ENCODE measurements around the gene CLP1.
"Not testable (repeated sequence)": the region's sequence is repeated elsewhere in the genome, so short reads cannot be mapped to it uniquely, and the experiment has no call there.

CLP1 gene

DNA sequence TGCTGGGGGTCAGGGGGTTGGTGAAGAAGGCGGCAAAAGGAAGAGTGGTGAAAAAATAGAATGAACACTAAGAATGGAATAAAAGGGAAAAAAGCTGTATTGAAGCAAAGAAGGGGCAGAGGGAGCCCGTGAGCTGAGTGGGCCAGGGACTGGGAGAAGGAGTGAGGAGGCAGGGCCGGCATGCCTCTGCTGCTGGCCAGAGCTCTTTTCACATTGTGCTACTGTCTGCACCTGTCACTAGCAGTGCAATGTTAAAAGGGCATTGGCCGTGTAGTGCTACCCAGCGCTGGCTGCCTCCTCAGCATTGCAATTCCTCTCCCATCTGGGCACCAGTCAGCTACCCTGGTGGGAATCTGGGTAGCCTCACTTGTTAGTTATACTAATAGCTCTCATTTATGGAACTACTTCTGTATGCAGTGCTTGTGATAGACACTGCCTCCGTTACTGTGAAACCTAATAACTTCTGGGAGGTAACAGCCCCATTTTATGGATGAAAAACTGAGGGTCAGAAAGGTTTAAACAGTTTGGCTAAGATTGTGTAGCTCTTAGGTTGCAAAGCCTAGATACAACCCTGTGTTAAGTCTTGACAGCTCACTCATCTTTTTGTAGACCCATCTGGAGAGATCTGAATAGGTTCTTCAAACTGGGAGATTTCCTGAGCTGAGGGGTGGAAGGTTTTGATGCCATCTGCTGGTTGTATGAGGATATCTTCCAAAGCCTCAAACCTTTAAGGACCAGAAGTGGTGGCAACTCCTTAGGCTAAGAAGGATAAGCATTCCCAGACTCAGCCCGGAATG lies 16.4 kb upstream of the CLP1 start:
- peak; percentile 70 for DNase-seq (ENCODE audit: low spot score)

DNA sequence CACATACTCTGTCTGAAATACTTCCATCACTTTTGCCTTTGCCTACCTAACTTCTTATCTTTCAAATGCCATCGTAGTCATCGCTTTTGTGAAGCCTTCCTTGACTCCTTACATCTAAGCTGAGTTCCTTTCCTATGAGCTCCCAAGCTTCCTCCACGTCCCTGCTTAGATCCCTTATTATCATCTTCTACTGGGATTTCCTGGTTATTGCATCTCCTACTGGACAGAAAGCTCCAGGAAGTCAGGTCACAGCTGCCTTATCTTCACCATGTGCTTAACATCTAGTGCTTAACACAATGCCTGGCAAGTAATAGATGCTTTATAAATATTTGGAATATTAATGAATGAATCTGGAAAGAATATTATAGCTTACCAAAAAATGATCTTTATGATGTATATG lies 13.8 kb upstream of the CLP1 start:
- no peak for DNase-seq (ENCODE audit: low spot score)

DNA sequence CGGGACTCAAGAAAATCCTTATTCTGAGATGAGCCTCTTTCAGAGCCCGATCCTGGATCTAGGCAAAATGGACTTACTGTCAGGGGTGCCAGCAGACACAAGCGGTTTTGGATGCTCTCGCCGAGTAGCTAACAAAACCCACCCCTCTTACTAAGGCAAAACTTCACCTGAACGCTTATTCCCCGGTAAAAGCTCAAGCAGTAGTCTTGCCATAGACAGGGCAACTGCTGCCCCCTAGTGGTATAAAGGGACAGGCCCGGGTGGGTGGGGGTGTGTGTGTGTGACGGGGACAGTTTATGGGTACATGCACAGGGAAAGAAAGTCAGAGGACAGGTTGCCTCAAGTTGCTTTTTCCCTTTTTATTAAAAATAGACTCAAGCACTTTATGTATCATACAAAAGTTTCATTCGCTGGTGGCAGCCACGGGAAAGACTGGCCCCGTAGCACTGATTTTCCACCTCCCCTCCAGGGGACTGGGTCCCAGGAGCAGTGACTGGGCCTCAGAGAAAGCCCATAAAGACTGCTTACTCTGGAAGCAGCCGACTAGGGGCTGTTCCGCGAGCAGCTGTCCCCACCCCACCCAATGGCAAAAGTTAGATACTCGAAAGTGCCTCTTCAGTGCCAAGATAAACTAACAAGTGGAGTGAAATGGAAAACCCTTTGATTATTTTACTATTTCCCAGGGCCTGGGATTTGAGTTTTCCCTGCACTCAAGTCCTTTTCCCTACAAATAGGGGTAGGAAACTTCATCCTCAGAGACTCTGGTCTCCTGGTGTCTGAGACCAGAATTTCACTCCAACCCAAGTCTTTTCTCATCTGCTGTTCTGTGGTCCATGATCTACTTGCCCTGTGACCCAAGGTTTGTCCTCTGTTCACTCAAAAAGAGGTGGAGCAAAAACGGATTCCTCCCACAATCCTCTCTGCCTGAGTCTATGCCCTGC lies 12.5 kb upstream of the CLP1 start:
- peak; percentile 73 for DNase-seq (ENCODE audit: low spot score)

DNA sequence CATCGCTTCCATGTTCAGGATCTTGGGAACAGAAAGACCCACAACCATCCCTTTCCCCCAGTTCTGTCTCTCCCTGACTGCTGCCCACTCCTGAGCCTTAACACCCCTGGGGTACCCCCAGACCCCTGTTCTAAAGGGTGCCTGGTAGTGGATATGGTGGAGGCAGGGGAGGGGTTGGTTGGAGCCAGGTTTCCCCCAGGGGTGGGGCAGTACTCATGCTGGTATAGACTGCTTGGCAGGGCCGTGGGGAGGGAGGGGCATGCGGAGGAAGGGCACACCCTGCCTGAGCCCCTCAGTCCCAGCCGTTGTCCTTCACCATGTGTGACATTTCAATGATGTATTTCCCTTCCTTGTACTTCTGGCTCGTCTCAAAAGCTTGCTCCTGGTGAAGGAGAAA lies 11.9 kb upstream of the CLP1 start:
- no peak for DNase-seq (ENCODE audit: low spot score)

DNA sequence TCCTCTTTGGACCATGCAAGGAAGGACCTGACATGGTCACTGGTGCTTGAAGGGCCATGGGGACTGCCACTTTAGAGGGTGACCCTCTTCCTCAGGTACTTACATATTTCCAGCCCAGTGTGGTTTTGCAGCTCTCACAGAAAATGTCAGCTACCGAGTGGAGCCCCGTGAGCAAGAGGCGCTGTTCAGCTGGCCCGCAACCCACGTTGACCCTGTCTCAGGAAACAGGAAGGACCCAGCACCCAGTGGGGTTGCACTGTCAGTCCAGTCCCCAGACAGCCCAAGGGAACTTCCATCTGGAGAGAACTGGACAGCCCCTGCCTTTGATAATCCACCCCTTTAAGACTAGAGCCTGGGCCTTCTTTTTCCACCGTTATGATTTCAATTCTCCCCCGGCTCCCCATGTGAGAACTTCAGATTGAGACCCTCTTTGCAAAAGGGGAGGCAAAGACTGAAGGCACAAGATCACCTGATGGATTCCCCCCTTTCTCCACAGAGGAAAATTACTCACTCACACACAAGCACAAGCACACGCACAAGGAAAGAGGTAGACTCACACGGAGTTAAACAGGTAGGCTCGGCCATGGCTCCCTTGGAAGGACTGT lies 11.3 kb upstream of the CLP1 start:
- DNase-seq (ENCODE audit: low spot score) = no peak

DNA sequence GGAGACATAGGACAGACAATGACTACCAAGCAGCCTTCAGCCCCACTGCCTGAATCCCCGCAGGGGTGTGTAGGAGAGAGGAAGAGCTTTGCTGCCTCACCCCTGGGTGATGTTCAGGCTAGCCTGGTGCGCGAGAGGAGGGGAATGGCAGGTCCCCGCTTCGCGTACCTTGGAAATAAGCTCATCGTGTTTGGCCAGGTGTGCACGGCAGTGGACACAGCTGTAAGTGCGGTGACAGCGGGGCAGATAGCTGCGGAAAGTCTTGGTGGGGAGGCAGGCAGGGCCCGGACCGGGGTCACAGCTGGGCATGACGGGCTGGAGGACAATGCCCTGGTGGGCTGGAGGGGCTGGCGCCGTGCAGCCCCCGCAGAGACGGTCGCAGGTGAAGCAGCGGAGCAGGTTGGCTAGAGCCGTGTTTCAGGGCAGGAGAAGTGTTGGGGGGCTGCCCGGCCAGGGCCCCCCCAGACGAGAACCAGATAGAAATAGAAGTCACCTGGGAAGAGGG lies 10.7 kb upstream of the CLP1 start:
- no peak for DNase-seq (ENCODE audit: low spot score)

DNA sequence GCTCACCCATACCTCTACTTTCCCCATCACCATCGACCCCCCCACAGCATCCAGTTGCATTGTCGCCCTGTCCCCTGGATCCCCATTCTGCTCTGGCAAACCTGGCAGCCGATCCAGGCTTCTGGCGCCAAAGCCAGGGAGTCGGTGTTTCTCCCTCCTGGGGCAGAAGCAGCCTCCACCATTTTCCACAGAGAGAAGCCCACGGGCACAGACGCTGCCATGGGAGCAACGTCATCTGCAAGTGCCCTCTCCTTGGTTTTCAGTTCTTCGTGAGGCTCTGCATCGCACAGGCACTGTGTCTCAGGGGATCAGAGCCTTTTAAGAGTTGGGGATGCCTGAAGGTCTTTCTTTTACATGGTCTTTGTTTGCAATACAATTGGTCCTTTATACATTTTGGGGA lies 10.2 kb upstream of the CLP1 start:
- DNase-seq (ENCODE audit: low spot score) = no peak

DNA sequence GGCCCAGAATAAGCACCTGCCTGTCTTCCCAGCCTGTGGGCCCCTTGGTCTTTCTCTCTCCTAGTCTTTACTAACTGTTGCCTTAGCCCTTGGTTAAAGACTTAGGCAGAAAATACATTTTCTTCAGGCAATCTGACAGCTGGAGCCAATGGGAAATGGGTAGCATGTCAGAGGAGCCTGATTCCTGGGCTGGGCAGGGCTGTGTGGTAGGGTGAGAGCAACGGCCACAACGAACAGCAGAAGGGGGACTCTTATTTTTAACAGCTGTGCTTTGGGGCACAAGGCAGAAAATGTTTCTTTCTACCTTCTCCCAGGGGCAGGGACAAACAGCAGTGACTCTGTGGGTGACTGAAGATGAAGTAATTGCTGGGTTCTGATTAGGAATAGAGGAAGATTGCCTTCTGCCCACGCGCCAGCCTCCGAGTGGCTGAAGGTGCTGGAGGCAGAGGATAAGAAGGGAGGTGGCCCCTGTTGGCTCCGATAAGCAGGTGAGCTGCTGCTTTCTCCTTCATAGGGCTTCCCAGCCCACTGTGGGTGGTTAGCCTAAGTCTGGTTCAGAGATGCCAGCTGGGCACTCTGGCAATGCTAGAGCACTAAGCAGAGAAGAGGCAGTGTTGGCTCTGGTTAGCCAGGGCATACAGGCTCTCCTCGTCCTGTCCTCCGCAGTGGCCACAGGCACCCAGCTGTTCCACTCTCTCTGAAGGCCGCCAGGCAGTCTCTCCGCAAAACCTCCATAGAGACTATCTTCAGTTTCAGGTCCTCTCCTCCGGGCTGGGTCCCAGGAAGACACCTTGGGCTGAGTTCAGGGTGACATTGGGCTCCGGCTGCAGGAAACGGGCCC lies 9.4 kb upstream of the CLP1 start:
- no peak for DNase-seq (ENCODE audit: low spot score)

DNA sequence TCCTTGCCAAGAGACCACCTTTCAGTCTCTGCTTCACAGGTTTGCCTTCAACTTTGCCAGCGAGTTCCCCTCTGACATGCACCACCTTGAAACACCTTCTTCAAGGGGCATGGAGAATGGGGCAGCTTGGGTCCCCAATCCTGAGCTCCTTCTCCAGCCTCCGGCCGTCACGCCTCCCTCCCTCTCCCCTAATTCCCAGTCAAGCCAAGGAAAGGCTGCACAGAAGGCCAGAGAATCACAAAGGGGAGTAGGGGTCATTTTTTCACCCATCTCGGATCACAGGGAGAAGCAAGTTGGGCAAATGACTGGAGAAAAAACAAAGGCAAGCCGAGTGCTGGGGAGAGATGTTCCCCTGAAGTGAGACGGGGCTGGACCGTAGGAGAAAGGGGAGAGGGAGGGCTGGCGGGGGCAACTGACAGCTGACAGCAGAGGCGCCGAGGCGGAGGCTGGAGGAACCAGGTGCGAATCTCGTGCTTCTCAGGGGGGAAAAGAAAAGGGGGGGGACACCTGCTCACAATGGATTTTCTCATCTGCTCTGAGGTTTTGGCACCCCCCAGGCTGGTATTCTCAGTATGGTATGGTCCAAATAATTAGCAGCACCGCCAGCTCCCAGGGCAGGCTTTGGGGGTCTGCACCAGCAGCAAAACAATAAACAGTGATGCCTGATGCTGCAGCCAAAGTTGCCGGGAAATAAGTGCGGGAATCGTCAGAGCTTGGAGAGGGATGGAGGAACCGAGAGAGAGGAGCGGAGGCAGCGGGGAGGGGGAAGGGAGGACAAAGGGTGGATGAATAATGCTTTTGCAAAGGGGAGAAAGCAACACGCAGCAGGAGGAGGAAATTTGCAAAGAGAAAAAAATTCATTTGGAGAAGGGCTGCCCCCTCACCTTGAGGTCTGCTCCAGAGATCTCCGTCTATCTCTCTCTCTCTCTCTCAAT lies 8.5 kb upstream of the CLP1 start:
- DNase-seq (ENCODE audit: low spot score) = no peak

DNA sequence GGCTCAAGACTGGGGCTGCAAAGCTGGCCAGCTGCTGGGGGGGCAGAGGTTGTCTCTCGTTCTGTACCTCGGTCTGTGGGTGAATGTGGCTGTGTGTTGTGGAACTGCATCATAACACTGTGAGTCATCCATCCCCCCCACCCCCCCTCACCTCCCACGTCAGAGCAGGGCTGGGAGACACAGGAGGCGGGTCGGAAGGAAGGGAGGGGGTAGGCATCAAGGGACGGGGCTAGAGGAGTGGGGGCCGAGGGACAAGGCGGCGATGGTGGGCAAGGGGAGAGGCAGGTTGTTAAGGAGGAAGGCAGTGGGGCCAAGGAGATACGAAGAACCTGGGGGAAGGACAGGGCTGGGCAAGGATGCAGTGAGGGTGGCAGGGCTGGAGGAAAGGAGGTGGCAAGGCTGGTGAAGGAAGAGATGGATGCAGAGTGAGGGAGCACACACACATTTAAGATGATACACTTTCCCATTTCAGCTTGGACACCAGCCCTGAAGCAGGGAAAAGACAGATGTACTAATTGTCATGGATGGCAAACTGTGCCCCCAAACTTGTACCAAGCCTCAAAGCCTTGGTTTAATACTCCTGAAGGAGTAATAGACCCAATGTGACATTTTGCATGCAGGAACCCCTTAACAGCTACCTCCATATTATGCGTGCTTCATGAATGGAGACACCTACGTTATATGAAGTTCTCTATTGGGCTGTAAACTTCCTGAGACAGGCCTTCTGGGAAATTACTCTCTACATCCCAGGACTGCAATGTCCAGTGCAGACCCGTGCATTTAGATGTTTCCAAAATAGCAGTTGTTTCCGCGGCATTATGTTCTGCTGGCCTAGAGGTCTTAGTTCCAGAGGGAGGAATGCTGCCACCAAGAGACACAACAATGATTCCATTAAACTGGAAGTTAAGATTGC lies 7.5 kb upstream of the CLP1 start, which contains the start of gene YPEL4:
Gene YPEL4 (minus strand): TSS at position 87 of the 913 bp plus-strand sequence. CDS start 2,805 bp downstream, outside the sequence.
- peak; percentile 77 for DNase-seq (ENCODE audit: low spot score)

DNA sequence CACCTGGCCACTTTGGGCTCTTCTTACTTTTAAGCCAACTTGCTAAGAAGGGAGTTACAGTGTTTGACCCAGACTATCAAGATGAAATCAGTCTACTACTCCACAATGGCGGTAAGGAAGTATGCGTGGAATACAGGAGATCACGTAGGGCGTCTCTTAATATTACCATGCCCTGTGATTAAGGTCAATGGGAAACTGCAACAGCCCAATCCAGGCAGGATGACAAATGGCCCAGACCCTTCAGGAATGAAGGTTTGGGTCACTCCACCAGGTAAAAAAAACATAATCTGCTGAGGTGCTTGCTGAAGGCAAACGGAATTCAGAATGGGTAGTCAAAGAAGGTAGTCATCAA lies 6.8 kb upstream of the CLP1 start:
- DNase-seq (ENCODE audit: low spot score) = no peak

DNA sequence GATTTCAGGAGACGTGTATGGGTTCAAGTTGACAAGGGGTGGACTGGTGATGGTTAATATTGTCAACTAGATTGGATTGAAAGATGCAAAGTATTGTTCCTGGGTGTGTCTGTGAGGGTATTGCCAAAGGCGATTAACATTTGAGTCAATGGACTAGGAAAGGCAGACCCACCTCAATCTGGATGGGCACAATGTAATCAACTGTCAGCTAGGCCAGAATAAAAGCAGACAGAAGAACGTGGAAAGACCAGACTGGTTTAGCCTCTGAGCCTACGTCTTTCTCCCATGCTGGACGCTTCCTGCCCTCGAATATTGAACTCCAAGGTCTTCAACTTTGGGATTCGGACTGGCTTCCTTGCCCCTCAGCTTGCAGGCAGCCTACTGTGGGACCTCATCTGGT lies 6.2 kb upstream of the CLP1 start:
- no peak for DNase-seq (ENCODE audit: low spot score)

DNA sequence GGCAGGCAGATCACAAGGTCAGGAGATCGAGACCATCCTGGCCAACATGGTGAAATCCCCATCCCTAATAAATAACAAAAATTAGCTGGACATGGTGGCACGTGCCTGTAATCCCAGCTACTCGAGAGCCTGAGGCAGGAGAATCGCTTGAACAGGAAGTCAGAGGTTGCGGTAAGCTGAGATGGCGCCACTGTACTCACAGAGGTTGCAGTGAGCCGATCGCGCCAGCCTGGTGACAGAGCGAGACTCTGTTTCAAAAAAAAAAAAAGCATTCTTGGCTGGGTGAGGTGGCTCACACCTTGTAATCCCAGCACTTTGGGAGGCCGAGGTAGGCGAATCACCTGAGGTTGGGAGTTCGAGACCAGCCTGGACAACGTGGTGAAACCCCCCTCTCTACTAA lies 5.3 kb upstream of the CLP1 start:
- not testable (repeated sequence) for DNase-seq (ENCODE audit: low spot score)

DNA sequence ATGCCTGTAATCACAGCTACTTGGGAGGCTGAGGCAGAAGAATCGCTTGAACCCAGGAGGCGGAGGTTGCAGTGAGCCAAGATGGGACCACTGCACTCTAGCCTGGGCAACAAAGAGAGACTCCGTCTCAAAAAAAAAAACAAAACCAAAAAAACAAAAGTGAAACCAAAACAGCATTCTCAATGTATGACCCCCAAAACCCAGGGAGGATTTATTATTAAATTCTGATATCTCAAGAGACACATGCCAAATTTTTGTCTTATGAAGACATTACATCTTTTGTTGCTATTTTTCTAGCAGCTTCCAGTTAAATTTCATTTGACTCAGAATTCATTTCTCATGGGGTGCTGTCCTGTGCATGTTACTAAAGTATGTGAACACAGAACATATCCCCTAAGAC lies 4.9 kb upstream of the CLP1 start:
- no peak for DNase-seq (ENCODE audit: low spot score)

DNA sequence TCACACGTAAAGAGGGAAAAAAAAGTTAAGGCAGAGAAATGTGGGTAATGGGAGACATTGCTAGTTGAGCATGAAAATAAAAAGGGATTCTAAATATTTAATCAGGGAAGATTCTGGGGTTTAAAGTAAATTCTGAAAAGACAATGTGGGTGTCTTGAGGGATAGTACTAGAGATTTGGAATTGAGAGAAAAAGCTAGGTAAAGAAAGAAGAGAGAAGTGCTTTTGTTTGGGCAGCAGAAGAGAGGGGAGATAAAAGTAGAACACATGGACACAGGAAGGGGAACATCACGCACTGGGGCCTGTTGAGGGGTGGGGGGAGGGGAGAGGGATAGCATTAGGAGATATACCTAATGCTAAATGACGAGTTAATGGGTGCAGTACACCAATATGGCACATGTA lies 4.4 kb upstream of the CLP1 start:
- no peak for DNase-seq (ENCODE audit: low spot score)

DNA sequence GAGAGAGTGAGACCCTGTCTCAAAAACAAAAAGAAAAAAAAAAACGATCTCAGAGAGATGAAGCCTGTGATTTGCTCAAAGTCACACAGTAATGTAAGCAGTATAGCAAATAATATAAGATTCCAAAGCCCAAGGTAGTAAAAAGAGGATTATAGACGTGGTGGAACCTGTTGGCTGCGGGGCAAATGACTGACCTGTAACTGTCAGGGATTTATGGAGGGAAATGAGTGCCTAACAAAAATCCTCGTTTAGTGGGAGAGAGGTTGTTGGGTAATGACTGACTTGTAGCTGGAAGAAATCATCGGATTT lies 723 bp upstream of the CLP1 start:
- DNase-seq (ENCODE audit: low spot score) = no peak

DNA sequence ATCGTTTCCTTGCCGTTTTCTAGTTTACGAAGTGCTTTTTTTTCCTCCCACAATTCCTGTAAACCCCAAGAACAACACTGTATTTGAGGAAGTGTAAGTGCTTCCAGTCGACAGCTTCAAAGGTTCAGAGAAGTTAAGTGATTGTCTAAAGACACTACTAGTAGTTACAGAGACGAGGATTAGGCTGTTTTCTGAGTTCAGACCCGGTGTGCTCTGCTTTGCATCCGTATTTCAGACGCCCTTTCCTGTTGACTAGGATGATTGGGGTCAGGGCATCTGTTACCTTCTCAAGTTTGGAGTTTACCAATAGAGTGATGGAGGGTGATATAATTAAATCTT lies 430 bp downstream of the CLP1 start:
- no peak for DNase-seq (ENCODE audit: low spot score)

DNA sequence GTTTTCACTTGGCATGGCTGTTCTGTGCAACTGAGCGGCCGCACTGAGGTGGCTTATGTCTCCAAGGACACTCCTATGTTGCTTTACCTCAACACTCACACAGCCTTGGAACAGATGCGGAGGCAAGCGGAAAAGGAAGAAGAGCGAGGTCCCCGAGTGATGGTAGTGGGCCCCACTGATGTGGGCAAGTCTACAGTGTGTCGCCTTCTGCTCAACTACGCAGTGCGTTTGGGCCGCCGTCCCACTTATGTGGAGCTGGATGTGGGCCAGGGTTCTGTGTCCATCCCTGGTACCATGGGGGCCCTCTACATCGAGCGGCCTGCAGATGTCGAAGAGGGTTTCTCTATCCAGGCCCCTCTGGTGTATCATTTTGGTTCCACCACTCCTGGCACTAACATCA lies 2.1 kb downstream of the CLP1 start:
- no peak for DNase-seq (ENCODE audit: low spot score)

DNA sequence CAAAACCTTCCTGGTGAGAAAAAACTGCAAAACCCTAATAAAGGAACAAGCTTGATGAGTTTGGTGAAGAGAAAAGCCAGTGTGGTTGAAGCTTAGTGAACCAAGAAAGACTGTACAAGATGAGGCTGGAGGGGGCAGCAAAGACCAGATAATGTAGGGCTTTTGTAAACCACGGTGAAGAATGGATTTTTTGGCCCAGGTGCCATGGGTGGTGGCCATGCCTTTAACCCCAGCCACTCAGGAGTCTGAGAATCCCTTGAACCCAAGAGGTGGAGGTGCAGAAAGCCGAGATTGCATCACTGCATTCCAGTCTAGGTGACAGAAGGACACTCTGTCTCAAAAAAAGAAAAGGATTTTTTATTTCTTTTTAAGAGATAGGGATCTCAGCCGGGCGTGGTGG lies 5.3 kb downstream of the CLP1 start:
- DNase-seq (ENCODE audit: low spot score) = no peak

DNA sequence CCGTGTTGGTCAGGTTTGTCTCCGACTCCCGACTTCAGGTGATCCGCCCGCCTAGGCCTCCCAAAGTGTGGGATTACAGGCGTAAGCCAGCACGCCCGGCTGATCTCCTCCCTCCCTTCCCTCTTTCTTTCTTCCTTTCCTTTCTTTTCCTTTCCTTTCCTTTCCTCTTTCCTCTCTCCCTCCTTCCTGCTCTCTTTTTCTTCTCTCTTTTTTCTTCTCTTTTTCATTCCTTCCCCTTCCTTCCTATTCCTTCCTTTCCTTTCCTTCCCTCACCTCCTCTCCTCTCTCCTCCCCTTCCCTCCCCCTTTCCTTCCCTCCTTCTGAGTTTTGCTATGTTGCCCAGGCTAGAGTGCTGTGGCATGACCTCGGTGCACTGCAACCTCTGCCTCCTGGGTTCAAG lies 6.4 kb downstream of the CLP1 start:
- no peak for DNase-seq (ENCODE audit: low spot score)
